Measurements from ENCODE around the gene PPIE. TPM values are rescaled to one million over a fixed set of nuclear protein-coding genes. Genes with fewer than 3 reads are reported as not detected.

PPIE gene
- total and polyA plus RNA-seq, 2 of the 13 experiments (the other 11 are each of a cell fraction or from before 2014, with no cell fraction given): 15.3 to 26.3 TPM

- TF ChIP-seq, protein P1, sequence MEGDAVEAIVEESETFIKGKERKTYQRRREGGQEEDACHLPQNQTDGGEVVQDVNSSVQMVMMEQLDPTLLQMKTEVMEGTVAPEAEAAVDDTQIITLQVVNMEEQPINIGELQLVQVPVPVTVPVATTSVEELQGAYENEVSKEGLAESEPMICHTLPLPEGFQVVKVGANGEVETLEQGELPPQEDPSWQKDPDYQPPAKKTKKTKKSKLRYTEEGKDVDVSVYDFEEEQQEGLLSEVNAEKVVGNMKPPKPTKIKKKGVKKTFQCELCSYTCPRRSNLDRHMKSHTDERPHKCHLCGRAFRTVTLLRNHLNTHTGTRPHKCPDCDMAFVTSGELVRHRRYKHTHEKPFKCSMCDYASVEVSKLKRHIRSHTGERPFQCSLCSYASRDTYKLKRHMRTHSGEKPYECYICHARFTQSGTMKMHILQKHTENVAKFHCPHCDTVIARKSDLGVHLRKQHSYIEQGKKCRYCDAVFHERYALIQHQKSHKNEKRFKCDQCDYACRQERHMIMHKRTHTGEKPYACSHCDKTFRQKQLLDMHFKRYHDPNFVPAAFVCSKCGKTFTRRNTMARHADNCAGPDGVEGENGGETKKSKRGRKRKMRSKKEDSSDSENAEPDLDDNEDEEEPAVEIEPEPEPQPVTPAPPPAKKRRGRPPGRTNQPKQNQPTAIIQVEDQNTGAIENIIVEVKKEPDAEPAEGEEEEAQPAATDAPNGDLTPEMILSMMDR (CRISPR knock-in tag; IDR thresholded peaks at IDR 0.05): peak; percentile 64
- TF ChIP-seq RAD21 (CRISPR knock-in tag; IDR thresholded peaks at IDR 0.05) (no peak), KLF15 (CRISPR knock-in tag; IDR thresholded peaks at IDR 0.05; ENCODE audit: borderline replicate concordance) (no peak), MAFK (conservative IDR thresholded peaks at IDR 0.05 in 1 of 2, IDR thresholded peaks at IDR 0.05 in 1 of 2; ENCODE audit: low read length in 2 of 2) (peak; percentile 70 to 71), ZNF781 (CRISPR knock-in tag; IDR thresholded peaks at IDR 0.05; ENCODE audit: borderline replicate concordance, not compliant biosample characterization) (no peak), MAFF (IDR thresholded peaks at IDR 0.05; ENCODE audit: low read depth, low read length) (peak; percentile 74)
Measured at GRCh38 chr1:39720094-39720999, 18.3 kb upstream of the PPIE start (continued).

DNA sequence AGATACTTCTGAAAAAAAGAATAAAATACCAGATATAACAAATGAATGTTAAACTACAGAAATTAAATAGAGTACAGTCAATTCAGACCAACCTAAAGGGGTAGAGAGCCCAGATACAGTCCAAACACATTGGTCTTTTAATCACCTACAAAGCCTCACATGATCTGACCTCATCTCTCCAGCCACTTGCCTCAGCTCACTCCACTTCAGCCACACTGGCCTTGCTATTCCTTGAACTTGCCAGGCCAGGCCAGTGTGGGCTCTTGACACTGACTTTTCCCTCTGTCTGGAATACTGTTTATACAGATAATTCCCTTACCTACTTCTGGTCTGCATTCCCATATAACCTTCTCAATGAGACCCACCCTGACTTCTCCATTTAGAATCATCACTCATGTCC lies 17.0 kb upstream of the PPIE start:
- intact Hi-C loops (cut with micrococcal nuclease; ENCODE audit: unreplicated experiment): loop anchor here (5.0 kb wide), 1 partner anchor 49 kb away; the partner anchor contains the start of gene NT5C1A
- ATAC-seq: no peak

More for the DNA sequence above, 17.0 kb upstream of the PPIE start:
- no peaks in the 10 kb centered on the region for H3K79me2 ChIP-seq (ENCODE audit: insufficient read depth, low read length)
- H3K27ac ChIP-seq (ENCODE audit: extremely low read length, insufficient read depth, low read length): no peak overlapping the region
- DNase-seq (ENCODE audit: low spot score) (no peak), FAIRE-seq (no peak)
- no peaks in the 10 kb centered on the region for H3K36me3 ChIP-seq (replicated peaks in 1 of 2; ENCODE audit: control insufficient read depth in 1 of 2, insufficient read depth in 2 of 2, low read length in 2 of 2)
- no peaks in the 10 kb centered on the region for H3K9me3 ChIP-seq (ENCODE audit: low read length)
- TF ChIP-seq ZFP62 (CRISPR knock-in tag; IDR thresholded peaks at IDR 0.05) (no peak), JDP2 (CRISPR knock-in tag; IDR thresholded peaks at IDR 0.05; ENCODE audit: borderline replicate concordance) (no peak)
- TF ChIP-seq, protein P2, sequence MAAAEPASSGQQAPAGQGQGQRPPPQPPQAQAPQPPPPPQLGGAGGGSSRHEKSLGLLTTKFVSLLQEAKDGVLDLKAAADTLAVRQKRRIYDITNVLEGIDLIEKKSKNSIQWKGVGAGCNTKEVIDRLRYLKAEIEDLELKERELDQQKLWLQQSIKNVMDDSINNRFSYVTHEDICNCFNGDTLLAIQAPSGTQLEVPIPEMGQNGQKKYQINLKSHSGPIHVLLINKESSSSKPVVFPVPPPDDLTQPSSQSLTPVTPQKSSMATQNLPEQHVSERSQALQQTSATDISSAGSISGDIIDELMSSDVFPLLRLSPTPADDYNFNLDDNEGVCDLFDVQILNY (CRISPR knock-in tag; conservative IDR thresholded peaks at IDR 0.05): no peak
- no peaks in the 10 kb centered on the region for H3K4me1 ChIP-seq (ENCODE audit: insufficient read depth, low read length)
- POLR2A ChIA-PET: no interaction called here
- BruUV-seq (replicated peaks): no TSS peak
- H3K9ac ChIP-seq (ENCODE audit: insufficient read depth, low read depth, low read length): no peak overlapping the region
- no peak overlapping the region for H2AFZ ChIP-seq (ENCODE audit: low read length)
- peaks cover 0 to 7% of the 10 kb centered on the region in 2 experiments; a peak in 1 of 5 replicates for H3K27me3 ChIP-seq (ENCODE audit: control insufficient read depth in 1 of 2, insufficient read depth in 2 of 2, low read length in 2 of 2)
- H3K4me3 ChIP-seq (replicated peaks in 1 of 3; ENCODE audit: insufficient read depth in 1 of 3, low read depth in 2 of 3, low read length in 3 of 3): no peak overlapping the region
- no peaks in the 10 kb centered on the region for H4K20me1 ChIP-seq (ENCODE audit: insufficient read depth, low read length)
- H3K4me2 ChIP-seq (ENCODE audit: low read depth, low read length): no peak overlapping the region
- in situ Hi-C loops (cut with HindIII; ENCODE audit: extremely low pct_ligation_motif_present, low pct_unique_long_range_greater_than_20kb): loop anchor here (10.0 kb wide), 1 partner anchor 117 kb away; no protein-coding TSS in a partner anchor
- CTCF ChIA-PET (ENCODE audit: low intra/inter-chr PET ratio, low total read pairs): no interaction called here
